Erythroblast (primary cell): ENCODE measurements around the gene CERS6.

Experiments used
- DNase-seq, 2 experiments: peaks; one replicate each; lab custom pipeline; 2025; lab: John Stamatoyannopoulos, UW
- GATA1 ChIP-seq: IDR thresholded peaks from 2 replicates; pipeline ENCODE4 v1.6.1; 2011; ENCODE audit warnings: low read depth, mild to moderate bottlenecking, control low read depth, low read length, moderate library complexity
- POLR2A ChIP-seq: IDR thresholded peaks from 2 replicates; pipeline ENCODE4 v1.6.1; 2011; ENCODE audit warnings: mild to moderate bottlenecking, low read length

CERS6 gene

DNA sequence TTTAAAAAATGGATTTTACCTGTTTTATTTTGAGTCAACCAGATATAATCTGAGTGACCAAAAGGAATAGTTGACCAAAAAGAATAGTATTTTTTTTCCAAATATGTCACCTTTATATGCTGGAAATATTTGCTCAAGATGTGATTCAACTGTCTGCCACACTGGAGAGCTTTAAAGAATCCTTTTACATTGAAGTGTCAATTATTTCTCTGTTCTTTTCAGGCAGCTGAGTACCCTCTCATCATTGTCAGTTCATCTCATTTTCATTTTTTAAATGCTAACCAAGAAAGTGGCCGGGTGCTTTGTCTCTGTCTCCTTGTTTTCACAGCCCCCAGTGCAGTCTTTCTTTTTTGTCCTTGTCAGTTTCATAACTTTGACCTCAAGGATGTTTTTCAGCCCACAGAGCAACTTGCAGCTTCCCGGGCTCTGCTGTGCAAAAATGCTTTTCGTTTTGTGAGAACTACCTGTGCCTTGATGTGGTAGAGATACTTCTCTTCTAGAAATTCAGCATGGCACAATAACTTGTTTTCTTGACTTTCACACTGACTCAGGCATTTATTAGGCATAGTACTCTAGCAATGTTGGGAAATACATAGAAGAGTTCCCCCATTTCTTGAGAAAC, 23.4 kb upstream of the CERS6 start:
- no peak for TF ChIP-seq POLR2A
- no peak for TF ChIP-seq GATA1
- DNase-seq: no peak

DNA sequence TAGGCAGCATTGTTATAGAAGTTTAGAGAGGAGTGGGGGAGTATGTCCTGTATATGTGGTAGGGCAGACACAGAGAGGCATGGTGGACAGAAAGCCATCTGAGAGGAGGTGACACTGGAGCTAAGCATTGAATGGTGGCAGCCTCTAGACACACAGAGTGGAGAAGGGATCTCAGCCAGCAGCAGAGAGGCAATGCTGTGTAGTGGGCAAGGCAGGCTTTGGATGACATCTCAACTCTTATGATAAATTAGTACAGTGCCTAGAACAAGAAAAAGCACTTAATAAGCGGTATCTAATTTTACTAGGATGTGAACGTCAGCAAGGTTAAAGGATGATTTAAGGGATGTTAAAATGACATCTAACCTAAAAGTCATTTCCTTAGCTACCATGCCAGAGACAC, 22.5 kb upstream of the CERS6 start:
- TF ChIP-seq GATA1 (no peak), POLR2A (no peak)
- no peak for DNase-seq

DNA sequence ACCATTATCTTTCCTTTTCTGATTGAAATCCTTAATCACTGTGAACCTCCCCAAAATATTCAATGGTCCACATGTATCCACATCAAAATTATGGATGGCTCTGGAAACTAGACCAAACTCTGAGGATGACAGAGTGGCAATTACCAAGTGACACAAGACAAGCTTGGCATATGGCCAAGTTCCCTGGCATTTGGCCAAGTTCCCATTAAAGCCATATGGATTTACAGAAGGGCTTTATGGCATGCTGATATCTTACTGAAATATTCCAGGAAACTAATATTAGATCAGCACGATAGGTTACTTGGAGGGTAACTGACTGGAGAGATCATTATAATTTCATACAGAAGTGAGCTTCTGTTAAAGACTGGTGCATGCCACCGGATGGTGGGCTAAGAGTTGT, 21.9 kb upstream of the CERS6 start:
- DNase-seq: peak; percentile 33 to 57
- TF ChIP-seq GATA1: no peak
- TF ChIP-seq POLR2A: no peak

DNA sequence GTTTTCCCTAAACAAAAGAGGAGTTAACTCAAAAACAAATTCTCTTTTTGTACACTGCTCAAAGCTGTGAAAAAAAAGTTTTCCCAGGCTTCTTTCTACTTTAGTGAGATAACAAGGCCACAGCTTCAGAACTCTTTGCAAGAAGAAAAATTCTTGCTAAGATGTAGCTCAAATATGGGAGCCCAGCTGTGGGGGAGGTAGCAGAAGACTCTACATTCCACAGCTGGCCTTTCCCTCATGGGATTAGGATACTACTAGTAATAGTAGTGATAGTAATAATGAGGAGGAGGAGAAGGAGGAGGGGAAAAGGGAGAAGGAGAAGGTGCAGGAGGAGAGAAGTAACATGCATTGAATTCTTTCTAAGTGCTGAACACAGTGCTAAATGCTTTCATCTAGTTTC, 19.2 kb upstream of the CERS6 start:
- TF ChIP-seq GATA1: no peak
- TF ChIP-seq POLR2A: no peak
- no peak for DNase-seq

DNA sequence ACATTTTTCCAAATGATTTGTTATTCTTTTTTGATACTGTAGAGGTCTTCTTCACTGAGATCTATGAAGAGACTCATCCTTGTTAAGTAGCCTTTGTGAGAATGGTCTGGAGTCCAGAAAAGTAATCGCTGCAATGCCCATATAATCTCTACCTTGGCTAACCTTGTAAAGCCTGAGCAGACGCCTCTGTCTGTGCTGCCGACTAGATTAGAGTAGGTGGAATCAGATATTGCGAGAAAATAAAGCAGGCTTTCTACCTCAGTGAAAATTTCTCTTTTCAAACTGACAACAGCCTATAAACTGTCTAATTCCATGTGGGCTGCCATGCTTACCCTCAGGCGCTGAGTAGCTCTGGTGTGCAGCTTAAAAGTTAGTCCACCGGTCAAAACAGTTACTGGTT, 17.5 kb upstream of the CERS6 start:
- no peak for DNase-seq

DNA sequence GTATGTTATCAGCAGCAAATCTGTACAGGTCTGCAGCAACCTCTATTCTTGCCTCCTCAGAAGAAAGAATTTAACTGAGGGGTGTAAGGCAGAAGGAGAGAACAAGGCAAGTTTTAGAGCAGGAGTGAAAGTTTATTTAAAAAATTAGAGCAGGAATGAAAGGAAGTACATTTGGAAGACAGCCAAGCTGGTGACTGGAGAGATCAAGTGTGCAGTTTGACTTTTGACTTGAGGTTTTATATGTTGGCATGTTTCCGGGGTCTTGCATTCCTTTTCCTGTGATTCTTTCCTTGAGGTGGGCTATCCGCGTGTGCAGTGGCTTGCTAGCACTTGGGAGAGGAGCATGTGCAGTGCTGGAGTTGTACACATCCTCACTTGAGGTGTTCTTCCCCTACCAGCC, 16.5 kb upstream of the CERS6 start:
- TF ChIP-seq GATA1 (no peak), POLR2A (no peak)
- no peak for DNase-seq

More for the DNA sequence above, 17.5 kb upstream of the CERS6 start:
- TF ChIP-seq POLR2A (no peak), GATA1 (no peak)

DNA sequence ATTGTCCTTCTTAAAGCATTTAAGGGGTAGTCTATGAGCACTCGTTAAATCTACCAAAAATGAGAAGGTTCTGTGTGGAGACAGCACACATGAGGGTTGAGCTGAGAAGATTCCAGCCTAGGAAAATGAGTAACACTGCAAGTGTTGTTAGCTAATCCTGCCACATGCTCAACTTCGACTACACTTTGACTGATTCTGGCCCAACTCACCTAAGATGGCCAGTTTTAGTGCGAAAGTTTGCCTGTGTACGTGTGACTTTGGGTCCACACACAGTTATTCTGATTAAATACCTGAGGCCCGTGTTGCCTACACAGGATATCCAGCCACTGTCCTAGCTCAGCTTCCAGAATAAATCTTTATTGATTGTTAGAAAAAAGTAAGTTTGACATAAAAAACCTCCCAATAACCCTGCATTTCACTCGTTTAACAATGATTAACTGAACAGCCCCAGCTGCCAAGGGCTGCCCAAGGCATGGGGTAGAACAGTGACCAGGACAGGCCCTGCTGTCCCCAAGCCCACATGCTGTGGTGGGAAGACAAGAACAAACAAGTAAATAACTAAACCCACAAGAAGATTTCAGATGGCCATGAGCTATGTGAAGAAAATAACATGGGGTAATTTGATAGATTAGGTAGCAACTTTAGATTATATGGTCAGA, 14.7 kb upstream of the CERS6 start:
- no peak for TF ChIP-seq POLR2A
- no peak for TF ChIP-seq GATA1
- DNase-seq: no peak

DNA sequence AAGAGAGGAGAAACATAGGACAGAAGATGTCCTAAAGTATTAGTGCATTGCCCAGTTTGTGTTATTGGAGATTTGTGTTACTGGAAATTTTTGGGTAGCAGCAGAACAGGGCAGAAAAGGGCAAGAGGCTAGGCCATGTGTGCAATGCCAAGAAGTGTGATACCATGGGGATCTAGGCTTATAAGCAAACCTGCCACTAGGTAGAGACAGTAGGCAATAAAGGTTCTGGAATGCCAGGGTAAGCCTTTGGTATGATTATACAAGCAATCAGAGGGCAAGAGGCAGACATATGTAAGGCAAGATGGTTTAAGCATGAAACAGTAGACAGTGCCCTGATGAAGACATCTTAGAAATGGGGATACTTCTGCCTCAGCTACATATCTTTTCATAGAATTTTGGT, 12.3 kb upstream of the CERS6 start:
- DNase-seq: no peak
- TF ChIP-seq GATA1 (no peak), POLR2A (no peak)

DNA sequence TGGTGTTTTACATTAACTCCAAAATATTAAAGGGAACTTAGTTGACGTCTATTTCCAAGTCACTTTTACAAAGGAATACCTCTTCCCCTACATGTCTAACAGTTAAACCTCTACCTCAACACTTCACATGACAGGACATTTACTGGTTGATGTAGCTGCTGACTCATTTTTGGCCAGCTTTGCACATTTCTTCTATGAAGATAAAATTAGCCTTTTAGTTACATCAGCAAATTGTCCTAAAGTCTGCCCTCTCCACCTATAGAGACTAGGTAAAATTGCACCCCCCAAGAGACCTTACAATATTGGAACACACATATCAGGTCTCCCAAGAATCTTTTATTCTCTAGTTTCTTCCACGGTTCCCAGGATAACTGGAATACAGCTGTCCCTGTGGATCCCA, 10.1 kb upstream of the CERS6 start:
- no peak for DNase-seq
- TF ChIP-seq POLR2A: no peak

DNA sequence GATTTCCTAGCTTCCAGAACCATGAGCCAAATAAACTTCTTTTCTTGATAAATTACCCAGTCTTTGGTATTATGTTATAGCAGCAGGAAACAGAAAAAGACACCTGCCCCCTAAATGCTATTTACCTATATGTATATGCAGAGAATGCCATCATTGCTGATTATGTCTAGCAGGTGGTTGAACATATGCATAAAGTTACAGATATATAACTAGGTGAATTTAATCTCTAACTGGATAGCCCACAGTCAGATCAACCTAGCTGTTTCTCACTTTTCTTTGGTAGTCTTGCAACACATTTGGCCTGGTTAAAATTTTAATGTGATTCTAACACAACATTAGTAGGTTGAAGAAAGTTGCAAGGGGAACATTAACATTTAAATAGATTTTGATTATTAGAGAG, 7.1 kb upstream of the CERS6 start:
- no peak for DNase-seq
- TF ChIP-seq POLR2A (no peak), GATA1 (no peak)

DNA sequence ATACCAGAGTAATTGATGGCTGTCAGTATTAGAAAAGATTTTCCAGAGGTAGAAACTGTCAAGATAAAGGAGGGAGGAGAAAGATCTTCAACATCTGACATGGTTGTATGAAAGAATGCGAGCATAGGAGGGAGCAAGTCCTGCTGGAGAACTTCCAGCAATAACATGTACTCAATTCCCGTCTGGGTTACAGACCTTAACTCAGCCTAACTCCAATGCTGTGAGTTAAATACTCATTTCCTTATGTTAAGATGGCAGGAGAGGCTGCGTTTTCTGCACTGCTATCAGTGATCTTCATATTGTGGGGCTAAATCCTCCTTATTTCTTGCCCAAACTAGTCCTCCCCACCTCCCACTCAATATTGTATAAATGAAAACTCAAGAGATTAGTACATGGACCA, 6.7 kb upstream of the CERS6 start:
- TF ChIP-seq POLR2A: no peak
- TF ChIP-seq GATA1: no peak
- DNase-seq: no peak

DNA sequence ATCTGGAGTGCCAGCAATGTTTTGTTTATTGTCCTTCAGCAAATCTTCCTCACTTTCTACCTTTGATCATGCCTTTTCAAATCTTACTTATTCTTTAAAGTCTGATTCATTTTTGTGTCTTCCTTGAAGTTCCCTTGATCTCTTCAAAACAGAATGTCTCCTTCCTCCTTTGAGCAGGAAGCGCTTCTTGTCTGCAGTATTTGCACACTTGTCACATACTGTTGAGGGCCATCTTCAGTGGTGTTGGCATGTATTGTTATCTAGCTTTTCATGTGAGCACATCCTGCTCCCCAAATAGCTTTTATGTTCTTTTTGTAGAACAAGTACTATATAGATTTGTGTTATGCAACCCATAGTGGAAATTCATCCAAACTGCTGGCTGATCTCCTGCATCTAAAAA, 5.9 kb upstream of the CERS6 start:
- no peak for DNase-seq
- TF ChIP-seq GATA1: no peak
- no peak for TF ChIP-seq POLR2A

DNA sequence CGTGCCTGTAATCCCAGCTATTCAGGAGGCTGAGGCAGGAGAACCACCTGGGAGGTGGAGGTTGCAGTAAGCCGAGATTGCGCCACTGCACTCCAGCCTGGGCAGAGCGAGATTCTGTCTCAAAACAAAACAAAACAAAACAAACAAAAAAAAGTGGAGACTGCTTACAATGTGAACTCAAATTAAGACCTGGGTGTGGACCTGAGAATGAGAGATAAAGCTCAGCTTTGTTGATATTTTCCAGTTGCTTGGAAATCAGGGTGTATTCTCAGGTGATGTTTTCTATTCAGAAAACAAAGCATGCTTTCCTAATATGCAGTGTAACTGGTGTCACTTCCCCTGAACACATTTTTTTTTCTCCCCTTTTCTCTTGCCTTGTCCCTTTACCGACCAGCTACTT, 5.3 kb upstream of the CERS6 start:
- TF ChIP-seq POLR2A: no peak
- no peak for TF ChIP-seq GATA1
- DNase-seq: no peak

DNA sequence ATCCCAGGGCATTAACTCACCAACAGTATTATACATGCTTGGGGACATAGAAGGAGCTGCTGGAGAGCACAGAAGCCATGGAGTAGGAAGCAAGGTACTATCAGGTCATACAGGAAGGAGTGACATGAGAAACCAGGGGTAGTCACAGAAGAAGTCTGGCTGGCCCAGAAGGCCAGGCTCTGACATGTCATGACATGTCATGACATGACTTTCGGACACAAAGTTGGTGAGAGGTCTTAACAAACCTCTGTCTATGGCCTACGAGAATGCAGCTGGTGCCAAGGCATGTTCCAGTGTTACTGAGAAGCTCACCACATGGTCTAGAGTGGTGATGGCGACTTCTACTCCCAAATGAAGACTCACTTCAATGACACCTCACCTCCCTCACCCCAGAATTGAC, 3.3 kb upstream of the CERS6 start:
- DNase-seq: no peak
- TF ChIP-seq GATA1 (no peak), POLR2A (no peak)

DNA sequence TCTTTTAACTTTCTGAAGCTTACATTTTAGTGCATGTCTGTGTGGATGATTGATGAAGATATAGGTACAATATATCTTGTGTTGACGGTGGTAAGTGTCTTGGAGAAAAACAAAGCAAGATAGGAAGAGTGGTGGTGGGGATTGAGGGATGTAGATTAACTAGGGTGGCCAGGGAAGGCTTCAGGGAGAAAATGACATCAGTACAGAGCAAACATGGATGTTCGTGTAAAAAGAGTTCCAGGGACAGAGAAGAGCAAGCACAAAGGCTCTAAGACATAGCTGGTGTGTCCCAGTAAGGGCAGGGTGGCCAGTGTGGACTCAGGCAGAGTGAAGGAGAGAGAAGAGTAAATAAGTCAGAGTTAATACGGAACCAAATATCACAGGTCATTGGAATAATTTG, 2.7 kb upstream of the CERS6 start:
- DNase-seq: no peak
- TF ChIP-seq POLR2A: no peak
